Measurements from ENCODE around the gene USP11. TPM values are rescaled to one million over a fixed set of nuclear protein-coding genes. Genes with fewer than 3 reads are reported as not detected.

USP11 gene
- total and polyA plus RNA-seq, 2 of the 8 experiments (the other 6 are each of a cell fraction or from before 2014, with no cell fraction given): 40.9 to 84.0 TPM

DNA sequence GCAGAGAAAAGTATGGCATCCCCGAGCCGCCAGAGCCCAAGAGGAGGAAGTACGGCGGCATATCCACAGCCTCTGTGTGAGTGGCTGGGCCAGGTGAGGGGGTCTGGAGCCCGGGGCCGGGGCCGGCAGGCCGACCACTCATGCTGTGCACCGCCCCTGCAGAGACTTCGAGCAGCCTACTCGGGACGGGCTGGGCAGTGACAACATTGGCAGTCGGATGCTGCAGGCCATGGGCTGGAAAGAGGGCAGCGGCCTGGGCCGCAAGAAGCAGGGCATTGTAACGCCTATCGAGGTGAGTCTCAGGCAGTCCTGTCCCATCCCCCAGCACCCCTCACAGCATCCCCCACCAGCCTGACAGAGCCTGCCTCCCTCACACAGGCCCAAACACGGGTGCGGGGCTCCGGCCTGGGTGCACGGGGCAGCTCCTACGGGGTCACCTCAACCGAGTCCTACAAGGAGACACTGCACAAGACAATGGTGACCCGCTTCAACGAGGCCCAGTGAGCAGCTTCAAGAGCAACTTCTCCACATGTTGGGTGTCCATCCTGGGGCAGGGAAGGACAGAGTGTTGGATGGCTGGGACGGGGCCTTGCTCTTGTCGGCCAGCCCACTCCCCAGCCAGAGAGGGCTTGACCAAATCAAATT lies 46.6 kb upstream of the USP11 start:
- no peak overlapping the region for H2BK15ac ChIP-seq (ENCODE audit: low read length)
- peaks cover 2% of the 10 kb centered on the region; the same call in 1 of the 2 replicates for H3K23me2 ChIP-seq (ENCODE audit: low read depth, low read length)
- H3K9ac ChIP-seq (replicated peaks in 1 of 4; ENCODE audit: extremely low read depth in 1 of 4, low read depth in 3 of 4, low read length in 3 of 4): no peak overlapping the region
- H4K8ac ChIP-seq (ENCODE audit: extremely low read depth, insufficient read depth, low read length): no peak overlapping the region
- H2BK5ac ChIP-seq (ENCODE audit: low read depth, low read length): no peak overlapping the region
- FAIRE-seq (no peak), DNase-seq (ENCODE audit: low read depth in 1 of 2, low spot score in 2 of 2) (no peak)
- H4K20me1 ChIP-seq (replicated peaks in 1 of 2; ENCODE audit: control insufficient read depth in 1 of 2, insufficient read depth in 2 of 2, low read length in 2 of 2): peaks cover 0 to 2% of the 10 kb centered on the region in 2 experiments
- H2AFZ ChIP-seq (ENCODE audit: low read length): no peak overlapping the region
- no peak overlapping the region for H2BK12ac ChIP-seq (ENCODE audit: low read depth, low read length)
- H3K4ac ChIP-seq (replicated peaks; ENCODE audit: insufficient read length, low read depth, low read length): no peak overlapping the region
- WGBS, 2 experiments (ENCODE audit: extremely low coverage in 1 of 2, insufficient coverage in 1 of 2, insufficient read length in 1 of 2, insufficient replicate concordance in 2 of 2, low coverage in 1 of 2, low lambda C conversion rate in 2 of 2, missing lambda C conversion rate in 1 of 2): 93% methylated on average over 11 of the region's 27 CpGs; no CpG with 5 or more reads in 1 of the 2 experiments
- no peak overlapping the region for H3K14ac ChIP-seq (ENCODE audit: insufficient read length)
- no peak overlapping the region for H2BK20ac ChIP-seq (ENCODE audit: low read length)
- no peak overlapping the region for H4K91ac ChIP-seq (replicated peaks; ENCODE audit: insufficient read length, low read length)
- no peak overlapping the region for H4K5ac ChIP-seq (ENCODE audit: insufficient read length, low read depth, low read length)
- H3K27me3 ChIP-seq (replicated peaks in 1 of 4; ENCODE audit: control insufficient read depth in 3 of 4, extremely low read depth in 1 of 4, insufficient read depth in 3 of 4, low read length in 3 of 4): no peaks in the 10 kb centered on the region
- no peak overlapping the region for H3K56ac ChIP-seq (replicated peaks; ENCODE audit: insufficient read length, low read depth, low read length)
- no peak overlapping the region for H2AK5ac ChIP-seq (ENCODE audit: low read depth, low read length)
- H3K18ac ChIP-seq (ENCODE audit: extremely low read depth, low read length): no peak overlapping the region
- H3K9me3 ChIP-seq (ENCODE audit: insufficient read depth in 2 of 2, low read depth in 1 of 2, low read length in 1 of 2): no peaks in the 10 kb centered on the region
- peaks cover 0 to 4% (median 0%) of the 10 kb centered on the region in 4 experiments; a peak in 3 of 7 replicates for H3K4me1 ChIP-seq (replicated peaks in 1 of 4; ENCODE audit: control insufficient read depth in 3 of 4, insufficient read depth in 4 of 4, low read length in 3 of 4)
- ChIA-PET POLR2A (ENCODE audit: partially characterized antibody) (interaction anchor here (1.2 to 2.6 kb wide), 2 partner anchors 14 to 31 kb away, joined by 4 to 9 read pairs; no protein-coding TSS in a partner anchor), CTCF (ENCODE audit: partially characterized antibody) (no interaction called here)
- no peak overlapping the region for H3K23ac ChIP-seq (ENCODE audit: insufficient read length)
- no peak overlapping the region for H3K4me2 ChIP-seq (ENCODE audit: insufficient read depth in 1 of 2, low read depth in 2 of 2, low read length in 2 of 2)
- H3K4me3 ChIP-seq (ENCODE audit: extremely low read depth in 1 of 4, insufficient read depth in 2 of 4, low read depth in 3 of 4, low read length in 4 of 4): no peak overlapping the region
- no peak overlapping the region; the same call in 1 of the 2 replicates for H3K27ac ChIP-seq (ENCODE audit: low read depth, low read length)
- H3K79me2 ChIP-seq (ENCODE audit: control insufficient read depth in 1 of 2, insufficient read depth in 2 of 2, low read length in 2 of 2): no peaks in the 10 kb centered on the region
- no peaks in the 10 kb centered on the region for H3K79me1 ChIP-seq (ENCODE audit: low read depth, low read length)
- H3K36me3 ChIP-seq (ENCODE audit: control insufficient read depth in 2 of 4, insufficient read depth in 4 of 4, low read length in 3 of 4): peaks cover 2 to 31% (median 17%) of the 10 kb centered on the region in 4 experiments; a peak in 6 of 8 replicates
- H2BK120ac ChIP-seq (replicated peaks; ENCODE audit: low read depth, low read length): no peak overlapping the region
- TF ChIP-seq EGR1 (IDR thresholded peaks at IDR 0.05; ENCODE audit: borderline replicate concordance, low read depth, low read length): no peak
- no peak for TF ChIP-seq CEBPB (IDR thresholded peaks at IDR 0.05; ENCODE audit: low read depth, low read length)
- no peak for TF ChIP-seq PHF8 (conservative IDR thresholded peaks at IDR 0.05; ENCODE audit: low read depth, low read length)
- TF ChIP-seq SP1 (IDR thresholded peaks at IDR 0.05; ENCODE audit: low read depth, low read length): no peak
- TF ChIP-seq KDM5A (IDR thresholded peaks at IDR 0.05; ENCODE audit: low read length): no peak
- TF ChIP-seq ASH2L (IDR thresholded peaks at IDR 0.05; ENCODE audit: low read length): no peak
- TF ChIP-seq, protein P1, sequence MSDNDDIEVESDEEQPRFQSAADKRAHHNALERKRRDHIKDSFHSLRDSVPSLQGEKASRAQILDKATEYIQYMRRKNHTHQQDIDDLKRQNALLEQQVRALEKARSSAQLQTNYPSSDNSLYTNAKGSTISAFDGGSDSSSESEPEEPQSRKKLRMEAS (IDR thresholded peaks at IDR 0.05): no peak
- no peak for TF ChIP-seq TCF12 (IDR thresholded peaks at IDR 0.05; ENCODE audit: low read depth, low read length)

Measured in H1 (cell line).